GM12864 (cell line): ENCODE results near the gene KLKB1.

ENCODE experiments used
- DNase-seq: peaks from one replicate; pipeline ENCODE4 v3.0.0-alpha.2; 2011; ENCODE audit warnings: low read depth
- H3K4me3 ChIP-seq: 2 replicates; pipeline ENCODE4 v1.5.1; 2011; ENCODE audit warnings: mild to moderate bottlenecking, low read depth, low read length, control low read depth
- CTCF ChIP-seq: IDR thresholded peaks from 2 replicates; pipeline ENCODE4 v1.5.1; 2011; ENCODE audit warnings: low read depth, mild to moderate bottlenecking, moderate library complexity, low read length, control low read depth, inconsistent platforms; ENCODE audit errors: missing control alignments

The KLKB1 gene

GRCh38 chr4:186227221-186227620 lies at the start of gene KLKB1:
Gene KLKB1, plus strand, starts transcription at chr4:186227507. Its CDS starts 689 bp downstream, at chr4:186228196.
- no peak for DNase-seq
- no peak within 1 kb of the TSS for H3K4me3 ChIP-seq
- TF ChIP-seq CTCF = no peak

GRCh38 chr4:186188107-186188506 lies 39.2 kb upstream of the KLKB1 start:
- no peak for TF ChIP-seq CTCF
- DNase-seq = no peak

GRCh38 chr4:186189656-186190055 lies 37.7 kb upstream of the KLKB1 start:
- H3K4me3 ChIP-seq = no peak overlapping the region
- TF ChIP-seq CTCF = no peak
- no peak for DNase-seq

More at GRCh38 chr4:186188107-186188506, 39.2 kb upstream of the KLKB1 start:
- H3K4me3 ChIP-seq = no peak overlapping the region

- no peak for DNase-seq
- no peak for TF ChIP-seq CTCF
- peak overlapping the region; percentile 89 for H3K4me3 ChIP-seq
Measured at GRCh38 chr4:186190581-186191199, 36.6 kb upstream of the KLKB1 start.

GRCh38 chr4:186191200-186192065 lies 35.9 kb upstream of the KLKB1 start, which contains the start of gene CYP4V2:
Gene CYP4V2, plus strand, starts transcription at chr4:186191567. Its CDS starts 257 bp downstream, at chr4:186191824.
- TF ChIP-seq CTCF = peak; percentile 49
- H3K4me3 ChIP-seq = peak within 1 kb of the TSS; percentile 89
- peak; percentile 76 for DNase-seq

- DNase-seq = no peak
Measured at GRCh38 chr4:186192066-186192612, 35.2 kb upstream of the KLKB1 start.

More at GRCh38 chr4:186192066-186192612, 35.2 kb upstream of the KLKB1 start:
- peak overlapping the region; percentile 89 for H3K4me3 ChIP-seq
- no peak for TF ChIP-seq CTCF
